Ishikawa (cell line): ENCODE data around the gene PRRT2.

Experiments used
- CEBPB ChIP-seq: IDR thresholded peaks from 2 replicates; pipeline ENCODE4 v1.6.1; 2012
- CREB1 ChIP-seq: IDR thresholded peaks from 2 replicates; pipeline ENCODE4 v1.6.1; 2012; ENCODE audit warnings: low read depth
- EGR1 ChIP-seq: IDR thresholded peaks from 2 replicates; pipeline ENCODE4 v1.6.1; 2012
- EP300 ChIP-seq: IDR thresholded peaks from 2 replicates; pipeline ENCODE4 v1.6.1; 2012; ENCODE audit warnings: borderline replicate concordance
- FOXM1 ChIP-seq: IDR thresholded peaks from 2 replicates; pipeline ENCODE4 v1.6.1; 2012; ENCODE audit warnings: low read depth, borderline replicate concordance
- NFIC ChIP-seq: IDR thresholded peaks from 2 replicates; pipeline ENCODE4 v1.6.1; 2012
- REST ChIP-seq: IDR thresholded peaks from 2 replicates; pipeline ENCODE4 v1.6.1; 2012; ENCODE audit warnings: low read depth, mild to moderate bottlenecking
- TAF1 ChIP-seq: IDR thresholded peaks from 2 replicates; pipeline ENCODE4 v1.6.1; 2012; ENCODE audit warnings: low read depth, mild to moderate bottlenecking
- TCF12 ChIP-seq: IDR thresholded peaks from 2 replicates; pipeline ENCODE4 v1.6.1; 2012; ENCODE audit warnings: low read depth
- TEAD4 ChIP-seq: IDR thresholded peaks from 2 replicates; pipeline ENCODE4 v1.6.1; 2012
- YY1 ChIP-seq: IDR thresholded peaks from 2 replicates; pipeline ENCODE4 v1.6.1; 2012; ENCODE audit warnings: low read depth
- ZBTB7A ChIP-seq: IDR thresholded peaks from 2 replicates; pipeline ENCODE4 v1.6.1; 2012; ENCODE audit warnings: low read depth
- TF ChIP-seq, protein P1 (sequence below): IDR thresholded peaks from 2 replicates; pipeline ENCODE4 v1.6.1; 2012

- TF ChIP-seq NFIC (no peak), TAF1 (no peak), EGR1 (no peak), EP300 (no peak), ZBTB7A (no peak), FOXM1 (no peak), TCF12 (no peak), CEBPB (no peak), REST (no peak), YY1 (no peak), TEAD4 (no peak), CREB1 (no peak)
- TF ChIP-seq, protein P1, sequence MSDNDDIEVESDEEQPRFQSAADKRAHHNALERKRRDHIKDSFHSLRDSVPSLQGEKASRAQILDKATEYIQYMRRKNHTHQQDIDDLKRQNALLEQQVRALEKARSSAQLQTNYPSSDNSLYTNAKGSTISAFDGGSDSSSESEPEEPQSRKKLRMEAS: no peak
These were observed 42.5 kb upstream of the PRRT2 start for GRCh38 chr16:29769507-29769906.
